CD4-positive, alpha-beta T cell treated with Interleukin-12 subunit alpha and Interleukin-12 subunit beta, for 1 hour (primary cell): ENCODE results near the gene UIMC1.

Experiments
- DNase-seq: peaks from one replicate; pipeline ENCODE4 v3.0.0-alpha.2; 2020

The UIMC1 gene

DNA sequence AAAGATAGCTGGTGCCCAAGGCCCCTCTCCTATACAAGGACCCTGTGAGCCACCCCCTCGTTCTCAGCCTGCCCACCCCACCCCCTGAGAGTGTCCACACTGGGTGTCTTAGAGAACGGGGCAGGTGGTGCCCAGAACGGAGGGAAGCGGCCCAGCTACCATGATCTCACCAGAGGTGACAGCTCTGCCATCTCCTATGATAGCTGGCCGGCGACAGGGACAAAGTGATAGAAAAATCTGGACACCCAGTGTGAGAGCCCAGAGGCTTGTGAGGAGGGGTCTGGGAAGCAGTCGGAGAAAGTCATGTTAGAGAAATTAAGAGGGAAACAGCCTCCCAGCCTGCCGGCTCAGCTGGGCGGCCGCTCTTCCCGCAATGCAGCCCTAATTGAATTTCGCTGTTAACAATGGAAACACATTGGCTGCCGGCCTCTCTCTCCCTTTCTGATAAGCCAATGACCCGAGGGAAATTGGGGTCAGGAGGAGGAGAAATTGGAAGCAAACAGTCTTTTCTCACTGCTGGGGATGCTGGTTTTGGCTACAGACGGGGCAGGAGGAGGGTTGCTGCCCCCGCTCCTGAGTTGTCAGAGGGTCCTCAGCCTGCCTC, 139.8 kb downstream of the UIMC1 start:
- no peak for DNase-seq

DNA sequence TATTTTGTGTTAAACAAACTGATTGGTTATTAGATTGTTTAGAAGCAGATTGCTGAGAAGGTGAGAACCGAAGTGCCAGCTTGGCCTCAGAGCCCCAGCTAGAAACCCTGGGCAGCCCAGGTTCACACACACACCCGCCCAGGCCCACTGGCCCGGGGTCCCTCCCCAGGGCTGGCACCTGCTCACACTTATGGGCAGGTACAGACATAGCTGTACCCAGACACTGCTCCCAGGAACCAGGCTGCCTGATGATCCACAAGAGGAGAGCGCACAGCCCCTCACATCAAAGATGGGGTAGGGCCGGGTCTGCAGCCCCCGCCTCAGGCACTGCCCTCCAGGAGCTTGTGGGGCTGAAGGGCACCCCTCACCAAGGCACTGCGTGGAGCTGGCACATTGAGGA, 140.6 kb downstream of the UIMC1 start:
- no peak for DNase-seq

DNA sequence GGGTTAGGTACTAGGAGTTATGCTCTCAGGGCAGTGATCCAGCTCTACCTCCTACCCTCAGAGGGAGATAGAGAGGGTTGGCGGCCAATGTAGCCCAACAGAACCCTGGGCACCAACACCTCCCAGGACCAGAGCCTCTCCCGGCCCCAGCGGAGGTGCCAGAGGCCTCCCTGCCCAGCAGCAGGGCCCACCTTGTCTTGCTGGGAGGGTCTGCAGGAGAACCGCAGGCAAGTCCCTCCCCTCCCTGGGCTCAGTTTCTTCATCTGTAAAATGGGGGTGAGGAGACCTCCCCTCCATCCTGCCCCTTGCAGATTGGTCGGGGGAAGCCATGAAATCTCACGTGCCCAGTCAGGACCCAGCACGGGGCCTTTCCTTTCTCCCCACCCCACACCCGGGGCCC, 141.8 kb downstream of the UIMC1 start:
- DNase-seq: no peak

DNA sequence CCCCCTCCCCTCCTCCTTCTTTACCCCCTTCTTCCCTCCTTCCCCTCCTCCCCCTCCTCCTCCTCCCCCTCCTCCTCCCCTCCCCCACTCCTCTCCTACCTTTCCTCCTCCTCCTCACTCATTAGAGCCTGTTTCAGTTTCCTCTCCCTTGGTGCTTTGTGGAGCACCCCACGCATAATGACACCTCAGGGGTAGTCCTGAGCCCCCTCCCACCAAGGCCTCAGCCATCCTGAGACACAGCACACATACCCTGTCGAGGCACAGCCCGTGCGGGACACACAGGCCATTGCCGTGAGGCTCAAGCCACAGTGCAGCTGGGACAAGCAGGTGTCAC, 142.8 kb downstream of the UIMC1 start:
- DNase-seq: no peak

DNA sequence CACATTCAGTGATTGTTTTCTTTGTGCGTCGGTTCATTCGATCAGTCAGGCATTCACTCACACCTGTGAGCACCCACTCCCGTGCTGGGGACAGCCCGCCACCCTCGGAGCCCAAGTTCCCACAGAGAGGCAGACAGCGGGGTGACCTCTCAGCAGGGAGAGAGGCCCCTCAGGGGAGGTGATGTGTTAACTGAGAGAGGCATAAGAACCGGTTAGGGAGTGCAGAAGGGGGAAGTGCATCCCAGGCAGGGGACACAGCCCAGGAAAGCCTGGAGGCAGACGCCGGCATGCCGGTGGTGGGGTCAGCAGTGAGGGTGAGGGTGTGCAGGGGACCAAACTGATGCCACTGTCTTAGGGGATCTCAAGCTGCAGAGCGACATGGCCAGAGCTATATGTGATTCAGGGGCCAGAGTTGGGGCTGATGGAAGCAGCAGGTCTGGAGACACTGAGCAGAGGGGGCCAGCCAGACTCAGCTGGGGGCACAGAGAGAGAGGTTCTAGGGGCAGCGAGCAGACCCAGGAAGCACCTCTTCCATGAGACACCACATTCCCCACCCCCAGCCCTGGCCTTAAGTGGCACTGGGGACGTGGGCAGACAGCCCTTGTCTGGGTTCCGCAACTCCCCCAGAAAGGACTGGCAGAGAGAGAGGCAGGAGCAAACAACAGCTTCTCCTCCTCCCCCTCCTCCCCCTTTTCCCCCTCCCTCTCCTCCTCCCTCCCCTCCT, 143.4 kb downstream of the UIMC1 start:
- DNase-seq: no peak

DNA sequence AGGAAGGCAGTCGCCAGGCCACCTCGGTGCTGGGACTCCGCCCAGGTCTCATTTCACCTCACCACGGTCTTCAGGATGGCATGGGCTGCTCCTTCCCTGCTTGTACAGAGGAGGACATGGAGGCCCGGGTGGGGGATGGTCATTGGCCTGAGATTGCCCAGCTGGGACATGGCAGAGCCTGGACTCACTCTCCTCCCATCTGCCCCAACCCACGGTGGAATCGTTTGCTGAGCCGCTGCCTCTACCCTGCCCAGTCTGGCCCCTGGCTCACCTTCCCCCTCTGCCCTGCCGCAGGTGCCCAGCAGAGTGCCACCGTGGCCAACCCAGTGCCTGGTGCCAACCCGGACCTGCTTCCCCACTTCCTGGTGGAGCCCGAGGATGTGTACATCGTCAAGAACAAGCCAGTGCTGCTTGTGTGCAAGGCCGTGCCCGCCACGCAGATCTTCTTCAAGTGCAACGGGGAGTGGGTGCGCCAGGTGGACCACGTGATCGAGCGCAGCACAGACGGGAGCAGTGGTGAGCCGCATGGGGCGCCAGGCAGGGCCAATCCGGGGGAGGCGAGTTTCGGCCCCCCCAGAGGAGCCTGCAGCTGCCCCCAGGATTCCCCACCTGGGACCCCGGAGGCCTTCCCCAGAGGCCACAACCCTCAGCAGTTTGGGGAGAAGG, 144.1 kb downstream of the UIMC1 start:
- DNase-seq: no peak

DNA sequence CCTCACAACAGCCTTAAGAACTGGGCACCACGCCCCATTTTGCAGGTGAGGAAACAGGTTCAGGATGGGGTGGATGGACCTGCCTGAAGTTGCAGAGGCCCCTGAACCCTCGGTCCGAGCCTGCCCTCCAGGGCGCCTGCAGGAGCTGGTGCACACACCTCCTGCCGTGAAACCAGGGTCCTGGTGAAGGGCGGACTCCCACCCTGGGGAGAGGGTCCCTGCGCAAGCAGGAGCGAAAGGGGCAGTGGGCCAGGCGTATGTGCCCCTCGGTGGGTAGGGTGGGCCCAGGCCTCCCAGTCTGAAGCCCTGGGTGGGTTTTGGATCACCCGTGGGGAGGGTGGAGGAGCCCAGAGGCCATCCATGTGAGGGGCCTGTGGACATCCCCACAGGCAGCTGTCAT, 145.3 kb downstream of the UIMC1 start:
- DNase-seq: no peak

DNA sequence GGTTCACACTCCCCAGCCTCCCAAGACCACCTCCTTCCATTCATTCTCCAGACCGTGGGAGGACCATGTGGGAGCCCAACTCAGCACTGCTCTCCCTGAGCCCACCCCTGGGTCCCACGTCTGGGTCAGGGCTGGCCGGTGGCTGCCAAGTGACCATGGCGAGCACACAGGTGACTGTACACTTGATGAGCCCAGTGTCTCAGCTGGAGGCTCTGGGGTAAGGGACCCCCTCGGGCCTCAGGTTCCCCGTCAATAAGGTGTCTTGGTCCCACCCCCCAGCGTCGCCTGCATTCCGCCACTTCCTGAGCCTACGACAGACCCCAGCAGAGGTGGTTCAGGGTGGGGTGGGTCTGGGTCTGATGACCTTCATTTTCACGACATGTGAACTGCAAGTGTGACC, 146.2 kb downstream of the UIMC1 start:
- no peak for DNase-seq

DNA sequence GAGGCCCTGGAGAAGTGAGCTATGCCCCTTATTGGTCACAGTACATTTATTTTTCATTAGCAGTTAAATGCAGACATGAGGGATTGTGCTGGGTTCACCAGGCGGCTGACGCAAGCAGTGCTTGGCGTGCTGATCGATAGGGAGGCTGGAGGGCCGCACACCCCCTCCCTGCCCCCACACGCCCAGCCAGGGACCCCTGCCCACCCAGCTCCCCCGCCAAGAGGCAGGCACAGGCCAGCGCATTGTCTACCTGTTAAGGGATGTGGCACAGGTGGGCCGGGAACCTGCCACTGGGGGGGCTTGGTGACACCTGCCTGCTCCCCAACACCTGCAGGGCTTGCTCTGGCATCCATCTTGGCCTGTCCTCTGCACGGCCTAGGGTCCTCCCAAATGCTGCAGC, 146.7 kb downstream of the UIMC1 start:
- DNase-seq: no peak

DNA sequence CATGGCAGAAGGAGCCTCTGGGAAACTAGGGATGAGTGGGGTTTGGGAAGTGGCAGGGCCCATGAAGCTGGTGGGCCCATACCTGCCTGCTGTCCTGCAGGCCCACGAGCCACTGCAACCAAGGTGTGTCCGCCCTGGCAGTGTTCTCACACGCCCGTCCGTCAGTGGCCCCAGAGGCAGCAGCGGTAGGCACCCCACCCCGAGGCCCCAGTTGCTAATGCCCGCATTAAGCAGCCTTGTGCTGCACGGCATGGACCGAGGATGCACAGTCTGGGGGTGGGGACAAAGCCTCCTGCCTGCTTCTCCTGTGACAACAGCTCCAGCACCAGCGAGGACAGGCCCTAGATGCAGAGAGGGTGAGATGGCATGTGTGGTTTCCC, 148.7 kb downstream of the UIMC1 start:
- no peak for DNase-seq

DNA sequence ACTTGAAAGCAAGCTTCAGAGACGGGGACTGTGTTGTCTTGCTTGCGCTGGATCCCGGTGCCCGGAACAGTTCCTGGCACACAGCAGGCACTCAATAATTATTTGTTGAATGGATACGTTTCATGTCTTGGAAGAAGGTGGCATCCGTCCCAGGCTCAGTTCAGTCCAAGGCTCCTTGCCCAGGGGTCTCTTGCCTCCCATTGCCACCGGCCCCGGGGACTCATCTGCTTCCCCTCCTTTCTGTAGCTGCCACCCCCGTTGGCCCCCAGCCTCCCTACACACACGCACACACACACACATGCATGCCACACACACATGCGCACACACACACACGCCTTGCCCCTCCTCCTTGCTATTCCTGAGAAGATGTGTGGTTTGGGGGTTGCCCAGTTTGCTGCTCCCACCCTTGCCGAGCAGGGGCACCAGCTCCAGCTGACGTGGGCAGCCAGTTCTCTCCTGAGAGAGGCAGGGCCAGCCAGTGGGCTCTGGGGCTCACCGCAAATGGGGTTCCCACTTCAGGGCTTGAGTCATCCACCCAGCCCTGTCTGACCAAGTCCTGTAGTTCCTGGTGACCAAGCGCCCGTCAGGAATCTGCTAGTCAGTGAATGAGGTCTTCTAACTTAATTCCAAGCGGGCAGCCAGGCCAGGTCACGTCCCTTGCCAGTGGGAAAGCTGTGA, 149.2 kb downstream of the UIMC1 start:
- no peak for DNase-seq

DNA sequence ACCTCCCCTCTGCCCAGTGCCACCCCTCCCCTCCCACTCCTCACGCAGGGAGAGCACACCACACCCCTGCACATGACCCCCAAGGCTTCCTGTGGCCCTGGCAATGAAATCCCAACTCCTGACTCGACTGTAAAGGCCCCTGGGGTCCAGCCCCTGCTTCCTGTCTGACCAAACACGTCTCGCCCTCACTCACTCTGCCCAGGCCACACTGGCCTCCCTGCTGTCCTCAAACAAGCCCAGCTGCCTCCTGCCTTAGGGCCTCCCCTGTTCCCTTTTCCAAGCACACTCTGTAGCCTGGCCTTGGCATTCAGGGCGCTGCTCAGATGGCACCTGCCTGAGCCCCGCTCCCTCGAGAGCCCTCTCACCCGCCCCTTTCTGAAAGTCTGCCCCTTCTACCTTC, 149.8 kb downstream of the UIMC1 start:
- DNase-seq: no peak

DNA sequence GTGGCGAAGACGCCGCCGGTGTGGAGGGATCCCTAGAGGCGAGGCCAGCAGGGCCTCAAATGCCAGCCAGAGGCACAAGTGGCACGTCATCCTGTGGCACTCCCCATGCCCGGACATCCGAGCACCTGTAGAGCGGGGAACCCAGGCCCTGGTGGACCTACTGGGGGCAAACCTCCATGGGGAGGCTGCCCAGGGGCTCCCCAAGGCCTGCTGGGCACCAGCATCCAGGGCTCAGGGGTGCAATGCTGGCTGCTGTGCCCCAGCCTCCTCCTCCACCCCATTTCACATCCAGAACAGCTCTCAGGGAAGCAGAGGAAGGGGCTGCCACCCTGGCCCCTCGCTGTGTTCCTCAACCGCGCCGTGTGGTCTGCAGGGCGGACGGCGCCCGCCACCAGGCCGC, 151.0 kb downstream of the UIMC1 start:
- DNase-seq: no peak
